Vagina (tissue), 2 donors: Measurements from ENCODE around the gene ATP2C2.

ENCODE experiments used
- CTCF ChIP-seq, 3 experiments: fragments of 450-650 bp in 2 of 3; fragments of 200-600 bp in 1 of 3; sonication (generic) in 1 of 3; IDR thresholded peaks; one replicate each; pipeline ENCODE4 v1.5.1; 2017 to 2019; ENCODE audit warnings: antibody characterized with exemption in 3 of 3, mild to moderate bottlenecking in 2 of 3, moderate library complexity in 2 of 3
- POLR2AphosphoS5 ChIP-seq, 2 donors: sonication (generic); formaldehyde crosslinking; IDR thresholded peaks; one replicate each; pipeline ENCODE4 v1.9.0; 2017; ENCODE audit warnings: antibody characterized with exemption in 2 of 2, mild to moderate bottlenecking in 2 of 2, low read depth in 1 of 2; ENCODE audit not compliant: insufficient read depth in 1 of 2

GRCh38 chr16:84507011-84507982 is 139.0 kb downstream of the ATP2C2 start:
- TF ChIP-seq CTCF (IDR thresholded peaks at IDR 0.05) (no peak), POLR2AphosphoS5 (IDR thresholded peaks at IDR 0.05; ENCODE audit: insufficient read depth in 1 of 2, low read depth in 1 of 2) (no peak)
